NCI-H1930 (cell line): Measurements from ENCODE around the gene NLGN2.
A peak's percentile ranks its signal among the peaks of the same experiment; 100 is the strongest.

Experiments used
- DNase-seq, 2 experiments: peaks; one replicate each; lab custom pipeline; 2025; lab: John Stamatoyannopoulos, UW

NLGN2 gene

DNA sequence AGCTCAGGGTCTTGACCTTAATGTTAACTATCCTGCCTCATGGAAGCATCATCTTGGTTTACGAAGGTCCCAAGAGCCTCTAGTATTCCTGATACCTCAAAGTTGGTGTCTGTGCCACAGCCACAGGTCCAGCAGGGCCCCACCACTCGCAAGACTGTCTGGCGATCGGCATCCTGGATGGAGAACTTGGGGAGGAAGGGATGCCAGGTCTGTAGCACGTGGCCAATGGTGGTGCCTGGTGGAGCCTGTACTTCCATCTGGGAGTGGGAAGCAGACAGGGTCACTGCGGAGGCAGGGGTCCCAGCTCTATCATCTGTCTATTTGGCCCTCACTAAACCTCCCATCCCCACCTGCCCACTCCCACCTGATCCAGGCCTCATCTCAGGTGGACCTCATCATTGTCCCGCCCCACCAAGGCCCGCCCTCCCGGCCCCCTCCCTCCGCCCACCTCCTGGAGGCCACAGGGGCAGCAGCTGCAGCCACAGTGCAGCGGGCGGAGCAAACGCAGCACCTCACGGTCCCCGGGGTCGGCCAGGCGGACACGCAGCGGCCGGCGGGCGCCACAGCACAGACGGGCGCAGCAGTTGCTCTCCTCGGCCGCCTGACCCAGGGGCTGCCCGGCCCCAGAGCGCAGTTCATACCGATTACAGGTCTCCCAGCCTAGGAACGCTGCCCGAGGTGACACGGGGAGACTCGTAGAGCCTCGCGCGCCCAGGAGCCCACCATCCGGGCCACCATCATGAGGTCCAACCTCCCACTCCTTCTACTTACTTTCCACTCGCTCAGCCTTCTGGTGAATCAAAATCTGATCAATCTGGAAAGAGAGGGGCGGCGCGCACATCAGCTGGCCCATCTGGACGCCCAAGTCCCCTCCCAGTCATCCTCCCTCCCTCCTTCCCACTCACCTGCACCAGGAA lies 14.7 kb upstream of the NLGN2 start:
- DNase-seq: no peak

DNA sequence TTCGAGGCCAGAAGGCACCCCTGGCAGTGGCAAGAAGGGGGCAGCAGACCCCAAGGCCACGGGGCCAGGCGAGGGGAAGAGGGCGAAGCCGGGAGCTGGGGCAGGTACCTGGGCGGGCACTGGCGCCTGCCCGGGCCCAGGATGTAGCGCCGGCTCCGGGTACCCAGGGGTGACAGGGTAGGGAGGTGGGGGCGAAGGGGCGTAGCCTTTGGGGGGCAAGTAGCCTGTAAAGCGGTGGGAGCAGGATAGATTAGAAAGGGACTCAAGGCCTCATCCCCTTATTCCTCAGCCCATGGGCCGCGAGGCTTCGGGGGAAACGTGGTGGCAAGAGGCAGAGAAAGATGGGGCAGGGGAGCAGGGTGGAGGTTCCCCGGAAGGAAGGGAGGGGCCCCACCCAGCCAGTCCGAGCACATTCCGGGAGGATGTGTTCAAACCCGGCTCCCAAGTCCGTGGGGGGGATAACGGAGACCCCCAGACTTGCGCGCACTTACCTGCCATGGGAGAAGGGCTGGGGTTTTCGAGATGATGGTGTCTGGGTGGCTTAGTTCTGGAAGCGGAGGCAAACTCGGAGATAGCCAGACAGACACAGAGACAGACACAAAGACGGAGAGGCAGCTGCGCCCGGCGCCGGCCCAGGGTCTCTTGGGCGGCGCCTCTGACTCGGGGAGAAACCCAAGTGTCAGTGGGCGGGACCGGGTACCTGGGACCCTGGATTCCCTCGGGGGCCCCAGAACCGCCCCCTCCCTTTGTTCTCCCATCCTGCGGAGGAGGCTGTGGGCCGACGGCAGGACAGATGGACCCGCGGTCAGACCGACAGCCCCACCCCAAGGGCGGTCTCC lies 13.8 kb upstream of the NLGN2 start:
- DNase-seq: peak in 1 of 2 experiments; percentile 52

- DNase-seq: peak; percentile 58 to 69
Observed at GRCh38 chr17:7394452-7395191, 13.0 kb upstream of the NLGN2 start, which contains the start of gene PLSCR3. PLSCR3 (minus strand) TSS chr17:7394525; CDS start chr17:7394110, 415 bp downstream.

GRCh38 chr17:7396147-7396546 lies 11.5 kb upstream of the NLGN2 start:
- DNase-seq: no peak

DNA sequence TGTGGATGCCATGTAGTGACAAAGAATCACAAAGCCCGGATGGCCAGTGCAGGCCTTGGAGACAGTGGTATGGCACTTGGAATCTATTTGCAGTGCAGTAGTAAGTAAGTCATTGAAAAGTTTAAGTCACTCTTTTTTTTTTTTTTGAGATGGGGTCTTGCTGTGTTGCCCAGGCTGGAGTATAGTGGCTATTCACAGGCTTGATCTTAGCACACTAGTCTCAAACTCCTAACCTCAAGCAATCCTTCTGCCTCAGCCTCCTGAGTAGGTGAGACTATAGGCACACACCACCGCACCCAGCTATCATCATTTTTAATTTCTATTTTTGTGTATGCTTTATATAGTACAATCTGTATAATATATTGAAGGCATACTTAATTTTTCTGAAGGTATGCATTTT lies 9.0 kb upstream of the NLGN2 start:
- DNase-seq: no peak

- DNase-seq: no peak
Observed at GRCh38 chr17:7403043-7403726, 4.5 kb upstream of the NLGN2 start.

GRCh38 chr17:7403727-7403976 lies 4.0 kb upstream of the NLGN2 start:
- no peak for DNase-seq

- peak; percentile 98 to 99 for DNase-seq
Observed at GRCh38 chr17:7403977-7404736, 3.5 kb upstream of the NLGN2 start, which contains the start of gene TMEM256. TMEM256 (minus strand) TSS chr17:7404097; CDS start chr17:7404084, 13 bp downstream.

GRCh38 chr17:7404737-7405349 lies 2.8 kb upstream of the NLGN2 start:
- DNase-seq: no peak

DNA sequence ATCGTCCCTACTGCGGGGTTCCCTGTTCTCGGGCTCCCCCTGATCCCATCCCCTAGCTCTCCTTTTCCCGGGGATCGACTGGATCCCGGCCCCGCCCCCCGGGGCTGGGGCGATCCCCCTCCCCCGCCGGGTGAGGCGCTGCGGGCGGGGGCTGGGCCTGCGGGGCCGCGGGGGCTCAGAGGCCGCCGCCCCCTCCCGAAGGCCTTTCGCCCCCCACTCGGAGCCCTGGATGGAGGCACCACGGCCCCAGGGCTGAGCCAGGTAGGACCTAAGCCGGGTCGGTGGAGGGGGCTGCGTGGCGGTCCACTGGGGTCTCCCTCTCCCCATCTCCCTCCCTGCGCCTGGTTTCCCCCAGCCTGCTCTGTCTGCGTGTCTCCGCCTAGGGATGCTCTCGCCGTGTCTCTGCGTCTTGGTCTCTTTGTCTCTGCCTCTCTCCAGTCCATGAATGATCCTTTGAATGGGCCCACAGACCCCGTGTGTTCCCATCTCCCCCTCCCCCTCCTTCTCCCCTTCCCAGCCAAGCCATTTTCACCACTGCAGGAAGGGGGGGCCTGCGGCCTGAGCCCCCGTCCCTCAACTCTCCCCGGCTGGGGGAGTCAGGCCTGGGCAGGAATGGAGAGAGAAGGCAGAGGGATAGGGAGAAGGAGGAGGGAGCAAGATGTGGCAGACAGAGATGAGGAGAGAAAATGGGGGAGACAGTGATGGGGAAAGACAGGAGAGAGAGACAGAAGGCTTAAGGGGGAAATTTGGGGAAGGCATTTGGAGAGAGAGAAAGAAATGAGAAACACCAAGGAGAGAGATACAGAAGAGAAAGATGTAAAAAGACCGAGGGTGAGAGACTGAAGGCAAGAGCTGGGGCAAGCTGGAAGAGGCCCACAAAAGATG lies 2.1 kb upstream of the NLGN2 start:
- no peak for DNase-seq

- DNase-seq: no peak
Observed at GRCh38 chr17:7406235-7406825, 1.3 kb upstream of the NLGN2 start.

- DNase-seq: no peak
Observed at GRCh38 chr17:7407082-7407481, 563 bp upstream of the NLGN2 start.

GRCh38 chr17:7408252-7408727 lies 645 bp downstream of the NLGN2 start:
- DNase-seq: no peak

- DNase-seq: no peak
Observed at GRCh38 chr17:7408863-7409262, 1.2 kb downstream of the NLGN2 start.

GRCh38 chr17:7409716-7410115 lies 2.1 kb downstream of the NLGN2 start:
- DNase-seq: no peak

DNA sequence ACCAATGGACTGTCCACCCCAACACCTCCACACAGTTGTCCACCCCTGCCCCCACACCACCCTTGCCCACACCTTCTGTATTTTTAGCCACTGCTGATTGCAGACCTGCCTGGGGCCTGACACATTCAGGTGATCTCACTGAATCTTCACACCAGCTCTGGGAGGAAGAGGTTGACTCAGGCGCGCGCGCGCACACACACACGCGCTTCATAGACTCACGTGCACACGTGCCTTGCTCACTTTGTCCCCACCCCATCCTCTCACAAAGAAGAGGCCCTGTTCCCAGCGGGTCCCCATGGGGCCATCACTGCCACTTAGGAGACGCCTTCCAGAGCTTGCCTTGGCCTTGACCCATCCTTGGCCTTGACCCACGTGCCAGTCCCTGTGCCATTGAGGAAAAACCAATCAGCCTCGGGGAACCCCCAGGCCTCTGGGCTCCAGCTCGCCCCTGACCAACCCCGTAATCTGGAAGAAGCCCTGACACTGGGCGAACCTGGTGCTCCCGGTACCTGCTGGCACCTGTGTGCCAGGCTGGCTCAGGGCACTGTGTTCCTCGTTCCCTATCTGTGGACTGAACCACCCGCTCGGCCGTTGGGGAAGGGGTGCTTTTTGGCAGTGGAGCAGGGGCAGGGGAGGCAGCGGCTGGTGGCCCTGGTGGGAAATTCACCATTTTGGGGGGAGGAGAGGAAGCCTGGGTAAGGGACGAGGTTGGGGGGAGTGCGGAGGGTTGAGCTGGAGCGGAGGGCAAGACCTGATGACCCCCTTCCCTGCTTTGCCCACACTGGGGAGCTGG lies 3.2 kb downstream of the NLGN2 start:
- no peak for DNase-seq

DNA sequence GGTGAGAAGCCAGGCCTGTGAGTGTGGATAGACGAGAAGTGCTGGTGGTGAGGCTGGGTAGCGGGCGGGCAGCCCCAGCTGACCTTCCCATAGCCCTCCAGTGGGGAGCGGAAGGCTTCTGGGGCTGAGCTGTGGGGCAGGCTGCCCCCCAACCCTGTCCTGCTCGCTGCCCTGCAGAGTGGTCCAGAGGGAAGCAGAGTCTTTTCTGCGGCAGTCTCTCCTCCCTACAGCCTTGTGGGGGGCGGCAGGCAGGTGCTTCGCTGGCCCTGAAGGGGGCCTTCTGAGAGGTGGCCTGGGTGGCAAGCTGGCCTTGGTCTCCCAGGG lies 3.7 kb downstream of the NLGN2 start:
- no peak for DNase-seq

DNA sequence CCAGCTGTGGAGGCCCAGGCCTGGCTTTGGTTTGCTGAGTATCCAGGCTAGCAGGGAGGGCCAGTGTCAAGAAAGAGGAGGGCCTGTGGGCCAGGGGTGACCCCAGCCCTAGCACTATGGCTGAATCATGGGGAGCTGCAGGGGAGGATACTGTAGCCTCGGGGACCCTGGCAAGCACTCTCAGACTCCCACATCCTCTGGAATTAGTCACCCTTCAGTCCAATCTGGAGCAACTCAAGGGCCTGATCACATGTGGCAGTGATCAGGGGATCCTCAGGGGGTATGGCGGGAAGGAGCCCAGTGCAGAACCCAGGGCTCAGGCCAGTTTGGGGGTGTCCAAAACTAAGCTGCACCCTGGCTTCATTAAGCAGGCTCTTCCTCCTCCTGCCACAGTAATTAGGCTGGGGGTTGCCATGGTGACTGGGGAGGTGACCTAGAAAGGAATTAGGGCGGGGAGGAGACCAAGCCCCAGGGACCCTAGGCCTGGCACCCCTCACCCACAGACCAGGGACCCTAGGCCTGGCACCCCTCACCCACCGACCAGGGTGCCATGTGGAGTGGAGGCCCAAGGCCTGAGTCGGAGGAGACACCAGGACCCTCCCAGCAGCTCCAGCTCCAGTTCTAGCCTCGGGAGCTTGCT lies 5.8 kb downstream of the NLGN2 start:
- no peak for DNase-seq
